GM21723 (cell line): ENCODE data around the gene LY9.

Experiments used
- ATAC-seq: cut with Tn5 transposase; IDR thresholded peaks from one replicate; pipeline ENCODE4 v1.9.1; 2021; ENCODE audit warnings: mild to moderate bottlenecking, moderate library complexity; ENCODE audit not compliant: unreplicated experiment

Gene LY9

DNA sequence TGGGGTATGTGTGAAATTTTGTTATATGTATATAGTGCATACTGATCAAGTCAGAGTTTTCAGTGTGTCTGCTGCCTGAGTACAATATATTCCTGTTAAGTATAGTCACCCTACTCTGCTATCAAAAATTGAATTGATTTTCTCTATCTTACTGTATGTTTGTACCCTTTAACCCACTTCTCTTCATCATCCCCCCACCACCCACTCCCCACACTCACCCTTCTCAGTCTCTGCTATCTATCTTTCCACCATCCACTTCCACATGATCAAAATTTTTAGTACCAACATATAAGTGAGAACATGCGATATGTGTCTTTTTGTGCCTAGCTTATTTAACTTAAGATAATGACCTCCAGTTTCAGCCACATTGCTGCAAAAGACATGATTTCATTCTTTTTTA, 4.2 kb downstream of the LY9 start:
- no peak for ATAC-seq

DNA sequence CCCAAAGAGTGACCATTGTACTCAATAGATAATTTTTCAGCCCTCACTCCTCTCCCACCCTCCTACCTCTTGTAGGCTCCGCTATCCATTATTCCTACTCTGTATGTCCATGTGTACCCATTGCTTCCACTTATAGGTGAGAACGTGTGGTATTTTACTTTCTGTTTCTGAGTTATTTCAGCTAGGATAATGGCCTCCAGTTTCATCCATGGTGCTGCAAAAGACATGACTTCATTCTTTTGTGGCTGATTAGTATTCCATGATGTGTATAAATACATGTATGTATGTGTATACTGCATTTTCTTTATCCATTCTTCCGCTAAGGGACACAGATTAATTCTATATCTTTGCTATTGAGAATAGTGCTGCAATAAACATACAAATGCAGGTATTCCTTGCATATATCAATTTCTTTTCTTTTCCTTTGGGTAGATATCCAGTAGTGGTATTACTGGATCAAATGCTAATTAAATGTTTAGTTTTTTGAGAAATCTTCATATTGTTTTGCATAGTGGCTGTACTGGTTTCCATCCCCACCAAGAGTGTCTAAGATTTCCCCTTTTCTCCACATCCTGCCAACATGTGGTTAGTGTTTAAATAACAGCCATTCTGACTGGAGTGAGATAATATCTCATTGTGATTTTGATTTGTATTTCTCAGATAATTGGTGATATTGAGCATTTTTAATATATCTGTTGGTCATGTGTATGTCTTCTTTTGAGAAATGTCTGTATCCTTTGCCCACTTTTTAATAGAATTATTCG, 4.9 kb downstream of the LY9 start:
- no peak for ATAC-seq

DNA sequence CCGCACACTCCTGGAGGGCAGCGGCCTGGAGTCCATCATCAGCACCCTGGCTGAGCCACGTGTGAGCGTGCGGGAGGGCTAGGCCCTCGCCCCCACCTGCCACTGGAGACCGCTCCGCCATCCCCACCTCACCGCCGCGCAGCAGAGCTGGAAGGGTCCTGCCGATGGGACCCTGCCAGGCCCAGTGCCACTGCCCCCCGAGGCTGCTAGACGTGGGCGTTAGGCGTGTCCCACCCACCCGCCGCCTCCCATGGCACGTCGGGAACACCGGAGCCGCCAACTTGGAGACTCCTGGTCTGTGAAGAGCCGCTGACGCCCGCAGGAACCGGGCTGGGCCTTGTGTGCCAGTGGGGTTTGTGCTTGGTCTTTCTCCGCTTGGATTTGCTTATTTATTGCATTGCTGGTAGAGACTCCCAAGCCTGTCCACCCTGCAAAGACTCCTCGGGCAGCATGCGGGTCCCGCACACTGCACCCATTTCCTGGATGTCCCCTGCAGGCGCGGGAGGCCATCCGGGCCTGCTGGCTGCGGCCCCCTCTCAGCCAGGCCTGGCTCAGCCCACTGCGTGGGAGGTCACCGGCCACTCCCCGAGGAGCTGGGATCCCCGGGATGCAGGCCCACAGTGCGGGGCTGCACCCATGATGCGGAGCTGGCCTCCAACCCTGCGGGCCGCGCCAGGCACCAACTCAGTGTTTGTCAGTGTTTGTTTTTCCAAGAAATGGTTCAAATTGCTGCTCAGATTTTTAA, 6.0 kb downstream of the LY9 start:
- no peak for ATAC-seq

DNA sequence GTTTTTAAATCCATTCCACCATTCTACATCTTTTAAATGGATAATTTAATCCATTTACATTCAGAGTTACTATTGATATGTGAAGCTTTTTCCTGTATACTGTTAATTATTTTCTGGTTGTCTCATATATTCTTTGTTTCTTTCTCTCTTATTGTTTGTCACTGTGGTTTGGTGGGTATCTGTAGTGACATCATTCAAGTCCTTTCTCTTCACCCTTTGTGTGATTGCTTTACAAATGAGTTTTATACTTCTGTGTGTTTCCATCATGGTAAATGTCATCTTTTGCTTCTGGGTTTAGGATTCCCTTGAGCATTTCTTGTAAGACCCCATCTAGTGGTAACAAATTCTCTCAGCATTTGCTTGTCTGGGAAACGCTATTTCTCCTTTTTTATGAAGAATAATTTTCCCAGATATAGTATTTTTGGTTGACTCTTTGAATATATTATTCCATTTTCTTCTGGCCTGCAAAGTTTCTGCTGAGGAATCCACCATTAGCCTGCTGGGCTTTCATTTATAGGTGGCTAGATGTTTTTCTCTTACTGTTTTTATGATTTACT, 10.2 kb downstream of the LY9 start:
- ATAC-seq: no peak

DNA sequence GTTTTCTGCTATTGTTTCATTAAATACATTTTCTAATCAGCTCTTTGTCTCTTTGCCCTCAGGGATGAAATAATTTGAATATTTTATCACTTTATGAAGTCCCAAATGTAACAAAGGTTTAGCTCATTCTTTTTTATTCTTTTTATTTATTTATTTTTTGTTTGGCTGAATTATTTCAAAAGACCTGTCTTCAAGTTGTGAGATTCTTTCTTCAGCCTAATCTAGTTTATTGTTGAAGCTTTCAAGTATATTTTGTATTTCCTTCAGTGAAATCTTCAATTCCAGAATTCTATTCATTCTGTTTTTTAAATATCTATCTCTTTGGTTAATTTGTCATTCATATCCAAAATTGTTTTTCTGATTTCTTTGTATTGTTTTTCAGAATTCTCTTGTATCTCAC, 10.8 kb downstream of the LY9 start:
- ATAC-seq: no peak

DNA sequence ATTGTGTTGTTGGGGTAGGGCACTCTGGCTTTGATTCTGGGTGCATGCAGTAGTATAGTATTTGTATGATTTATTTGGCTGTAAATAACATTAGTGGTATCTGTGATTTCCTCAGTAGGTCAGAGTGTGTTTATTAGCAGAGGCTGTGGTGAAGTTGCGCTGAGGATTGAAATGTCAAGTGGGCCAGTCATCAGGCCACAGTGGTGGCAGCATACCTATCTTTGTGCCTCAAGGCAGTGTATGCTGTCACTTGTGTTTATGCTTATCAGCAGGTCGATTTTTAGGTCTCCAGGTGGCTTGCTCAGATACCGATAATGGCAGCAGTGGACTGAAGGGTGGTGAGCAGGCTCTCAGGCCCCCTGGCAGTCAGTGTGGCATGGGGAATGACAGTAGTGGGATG, 11.3 kb downstream of the LY9 start:
- no peak for ATAC-seq

DNA sequence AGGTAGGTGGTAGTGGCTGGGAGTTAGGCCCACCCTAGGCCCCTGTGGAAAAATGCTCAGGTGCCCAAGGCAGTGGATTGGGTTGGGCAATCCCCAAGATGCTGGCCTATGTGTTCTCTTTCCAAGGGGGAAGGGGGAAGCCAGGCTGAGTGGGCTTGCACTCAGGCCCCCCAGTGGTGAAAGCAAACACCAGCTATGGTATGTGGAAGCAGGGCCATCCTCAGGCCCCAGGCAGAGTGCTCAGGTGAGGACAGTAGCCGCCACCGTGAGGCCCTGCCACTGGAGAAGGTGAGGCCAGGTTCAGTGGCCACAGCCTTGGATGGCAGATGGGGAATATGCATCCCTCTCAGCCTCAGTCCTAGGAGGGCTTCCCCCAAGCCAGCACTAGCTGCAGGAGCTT, 11.8 kb downstream of the LY9 start:
- ATAC-seq: no peak

DNA sequence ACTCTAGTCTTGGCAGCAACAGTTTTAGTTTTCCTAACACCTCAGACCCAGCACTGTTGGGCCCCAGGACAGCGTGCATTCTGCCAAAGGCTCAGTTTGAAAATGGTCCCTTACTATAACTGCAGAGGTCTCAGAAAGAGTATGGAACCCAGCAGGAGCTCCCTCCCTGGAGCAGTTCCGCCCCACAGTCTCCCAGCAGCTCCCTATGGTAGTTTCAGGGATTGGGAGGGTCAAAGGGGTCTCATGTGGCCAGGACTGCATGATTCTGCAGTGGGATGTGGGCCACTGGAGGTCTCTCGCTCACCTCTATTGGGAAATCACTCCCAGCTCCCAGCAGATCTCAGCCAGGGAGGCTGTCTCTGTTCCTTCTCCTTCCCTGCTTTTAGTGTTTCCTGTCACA, 12.3 kb downstream of the LY9 start:
- ATAC-seq: no peak

DNA sequence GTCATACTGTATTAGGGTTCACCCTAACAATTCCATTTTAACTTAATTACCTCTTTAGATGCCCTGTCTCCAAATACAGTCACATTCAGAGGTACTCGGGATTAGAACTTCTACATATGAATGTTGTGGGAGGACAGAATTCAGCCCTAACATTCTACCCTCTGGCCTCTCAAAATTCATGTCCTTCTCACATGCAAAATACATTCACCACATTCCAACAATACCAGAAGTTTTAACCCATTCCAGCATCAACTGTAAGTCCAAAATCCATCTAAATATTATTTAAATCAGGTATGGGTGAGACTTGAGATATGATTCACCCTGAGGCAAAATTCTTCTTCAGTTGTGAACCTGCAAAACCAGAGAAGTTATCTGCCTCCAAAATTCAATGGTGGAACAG, 14.5 kb downstream of the LY9 start:
- ATAC-seq: no peak

DNA sequence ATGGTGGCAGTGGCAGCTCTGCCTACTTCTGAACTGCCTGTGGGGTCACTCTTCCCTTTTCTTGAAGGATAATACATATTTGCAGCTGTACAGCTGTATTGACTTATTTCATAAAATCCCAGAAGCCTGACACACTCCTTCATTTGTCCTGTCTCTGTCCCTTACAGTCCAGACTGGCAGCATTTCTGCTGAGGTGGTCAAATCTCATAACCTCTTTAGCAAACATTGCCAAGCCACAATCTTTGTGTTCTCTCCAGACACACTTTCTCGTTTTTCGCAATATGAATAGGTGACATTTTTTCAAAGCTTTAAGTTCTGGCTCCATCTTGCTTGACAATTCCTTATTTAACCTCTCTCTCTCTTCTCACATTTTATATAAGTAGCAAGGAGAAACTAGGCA, 15.2 kb downstream of the LY9 start:
- ATAC-seq: no peak

DNA sequence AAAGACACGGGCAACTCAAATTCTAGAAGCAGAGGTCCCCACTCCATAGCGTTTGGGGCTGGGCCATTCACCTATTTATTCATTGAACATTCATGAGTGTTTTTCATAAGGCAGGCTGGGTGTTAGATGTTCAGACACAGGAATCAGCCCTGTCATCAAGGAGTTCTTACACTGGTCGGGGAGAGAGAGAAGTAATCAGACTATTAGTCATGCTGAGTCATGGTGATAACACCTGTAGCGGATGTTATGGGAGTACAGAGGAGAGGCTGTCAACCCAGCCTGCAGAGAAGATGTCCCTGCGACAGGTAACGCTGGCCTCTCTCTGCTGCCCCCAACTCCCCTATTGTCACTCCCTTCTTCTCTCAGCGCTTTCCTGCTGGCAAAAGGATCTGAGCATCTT, 17.2 kb downstream of the LY9 start:
- ATAC-seq: no peak

DNA sequence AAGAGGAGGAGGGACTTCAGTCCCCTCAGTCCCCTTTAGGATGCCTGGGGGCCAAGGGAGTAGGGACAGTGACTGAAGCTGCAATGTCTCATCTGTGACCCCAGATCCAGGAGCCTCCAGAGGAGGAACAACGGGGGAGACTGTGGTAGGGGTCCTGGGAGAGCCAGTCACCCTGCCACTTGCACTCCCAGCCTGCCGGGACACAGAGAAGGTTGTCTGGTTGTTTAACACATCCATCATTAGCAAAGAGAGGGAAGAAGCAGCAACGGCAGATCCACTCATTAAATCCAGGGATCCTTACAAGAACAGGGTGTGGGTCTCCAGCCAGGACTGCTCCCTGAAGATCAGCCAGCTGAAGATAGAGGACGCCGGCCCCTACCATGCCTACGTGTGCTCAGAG, 18.3 kb downstream of the LY9 start:
- no peak for ATAC-seq

DNA sequence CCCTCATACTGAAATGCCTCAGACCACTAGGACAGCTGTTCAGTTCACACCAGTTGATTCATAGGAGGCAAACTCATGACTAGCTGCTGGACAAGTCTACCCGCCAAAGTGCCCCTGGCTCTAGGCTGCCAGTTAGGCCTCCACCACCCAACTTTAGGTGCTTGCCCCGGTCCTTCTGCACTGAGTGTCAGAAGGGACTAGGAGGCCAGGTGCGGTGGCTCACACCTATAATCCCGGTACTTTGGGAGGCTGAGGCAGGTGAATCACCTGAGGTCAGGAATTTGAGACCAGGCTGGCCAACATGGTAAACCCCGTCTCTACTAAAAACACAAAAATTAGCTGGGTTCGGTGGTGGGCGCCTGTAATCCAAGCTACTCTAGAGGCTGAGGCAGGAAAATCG, 18.9 kb downstream of the LY9 start:
- ATAC-seq: no peak

DNA sequence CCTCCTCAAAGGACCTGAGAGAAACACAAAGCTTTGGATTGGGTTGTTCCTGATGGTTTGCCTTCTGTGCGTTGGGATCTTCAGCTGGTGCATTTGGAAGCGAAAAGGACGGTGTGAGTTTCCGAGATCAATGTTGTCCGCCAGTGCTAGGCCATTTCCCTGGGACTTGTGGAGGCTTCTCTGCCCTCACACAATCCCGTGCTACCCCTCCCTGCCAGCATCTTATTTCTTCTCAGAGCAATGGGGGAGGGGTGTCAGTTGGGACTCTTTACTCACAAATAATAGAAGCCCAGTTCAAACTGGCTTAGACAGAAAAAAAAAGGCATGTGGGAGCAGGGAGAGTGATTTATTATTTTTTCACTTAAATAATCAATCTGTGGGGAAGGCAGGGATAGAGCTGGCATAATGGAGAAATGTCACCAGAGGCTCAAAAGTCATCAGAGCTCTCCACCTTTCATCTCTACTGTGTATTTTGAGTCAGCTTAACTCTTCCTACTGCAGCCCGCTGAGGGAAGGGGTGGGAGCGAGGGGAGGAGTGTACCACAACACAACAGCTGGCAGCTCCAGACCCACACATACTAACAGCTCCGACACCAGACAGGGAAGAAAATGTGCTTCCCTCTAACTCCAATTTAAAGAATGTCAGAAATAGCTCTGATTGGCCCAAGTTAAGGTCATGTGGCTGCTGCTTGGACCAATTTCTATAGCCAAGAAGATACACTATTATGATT, 22.4 kb downstream of the LY9 start:
- no peak for ATAC-seq

DNA sequence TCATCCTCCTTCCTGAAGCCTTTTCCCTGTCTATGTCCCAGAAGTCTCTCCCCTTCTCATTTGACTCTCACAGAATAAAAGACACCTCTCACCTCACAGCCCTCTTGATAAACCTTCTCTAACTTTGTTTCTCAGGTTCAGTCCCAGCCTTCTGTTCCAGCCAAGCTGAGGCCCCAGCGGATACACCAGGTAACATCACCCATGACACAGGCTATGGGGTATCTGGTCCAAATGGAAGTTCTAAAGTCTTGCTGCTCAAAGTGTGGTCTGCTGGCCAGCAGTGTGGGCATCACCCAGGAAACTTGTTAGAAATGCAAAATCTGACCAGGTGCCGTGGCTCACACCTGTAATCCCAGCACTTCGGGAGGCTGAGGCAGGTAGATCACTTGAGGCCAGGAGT, 23.2 kb downstream of the LY9 start:
- ATAC-seq: no peak

DNA sequence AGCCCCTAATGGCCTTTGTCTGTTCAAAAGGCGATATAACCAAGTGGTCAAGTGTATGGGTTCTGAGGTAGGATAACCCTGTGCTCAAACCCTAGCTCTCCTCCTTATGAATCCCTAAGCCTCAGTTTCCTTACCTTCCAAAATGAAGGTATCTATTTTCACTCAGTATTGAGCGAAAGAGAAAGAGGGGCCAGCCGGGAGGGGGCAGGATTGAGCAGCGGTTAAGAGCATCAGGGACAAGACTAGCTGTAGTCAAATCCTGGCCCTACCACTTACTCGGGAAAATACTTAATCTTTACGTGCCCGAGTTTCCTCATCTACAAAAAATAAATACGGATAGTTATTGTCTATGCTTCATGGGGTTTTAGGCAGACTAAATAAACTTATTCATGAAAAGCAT, 25.7 kb downstream of the LY9 start:
- ATAC-seq: no peak

DNA sequence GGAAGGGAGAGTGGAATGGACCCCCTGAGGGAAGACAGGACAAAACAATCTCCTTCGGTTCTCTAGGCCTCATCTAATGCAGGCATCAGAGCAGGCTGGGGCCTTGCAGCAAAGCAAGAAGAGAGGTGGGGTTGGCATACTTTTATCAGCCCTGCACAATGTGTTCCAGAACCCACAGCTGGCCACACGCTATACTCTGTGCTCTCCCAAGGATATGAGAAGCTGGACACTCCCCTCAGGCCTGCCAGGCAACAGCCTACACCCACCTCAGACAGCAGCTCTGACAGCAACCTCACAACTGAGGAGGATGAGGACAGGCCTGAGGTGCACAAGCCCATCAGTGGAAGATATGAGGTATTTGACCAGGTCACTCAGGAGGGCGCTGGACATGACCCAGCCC, 27.3 kb downstream of the LY9 start:
- no peak for ATAC-seq

DNA sequence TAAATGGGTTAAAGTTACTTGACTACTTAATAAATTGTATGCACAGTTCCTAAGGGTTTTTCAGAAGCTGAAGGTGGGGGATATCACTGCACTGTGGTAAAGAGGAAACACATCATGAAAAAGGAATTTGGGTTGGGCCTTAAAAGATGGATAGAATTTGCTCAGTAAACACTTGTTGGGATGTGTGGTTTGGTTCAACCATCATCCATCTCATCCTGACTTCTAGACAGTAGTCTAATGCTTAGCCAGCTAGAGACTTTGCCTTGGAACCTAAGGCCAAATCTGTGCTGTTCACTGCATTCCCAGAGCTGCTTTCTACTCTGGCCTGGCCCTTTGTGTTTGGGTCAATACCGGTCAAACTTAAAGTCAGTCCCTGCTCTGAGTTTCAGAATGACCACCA, 30.6 kb downstream of the LY9 start:
- no peak for ATAC-seq

DNA sequence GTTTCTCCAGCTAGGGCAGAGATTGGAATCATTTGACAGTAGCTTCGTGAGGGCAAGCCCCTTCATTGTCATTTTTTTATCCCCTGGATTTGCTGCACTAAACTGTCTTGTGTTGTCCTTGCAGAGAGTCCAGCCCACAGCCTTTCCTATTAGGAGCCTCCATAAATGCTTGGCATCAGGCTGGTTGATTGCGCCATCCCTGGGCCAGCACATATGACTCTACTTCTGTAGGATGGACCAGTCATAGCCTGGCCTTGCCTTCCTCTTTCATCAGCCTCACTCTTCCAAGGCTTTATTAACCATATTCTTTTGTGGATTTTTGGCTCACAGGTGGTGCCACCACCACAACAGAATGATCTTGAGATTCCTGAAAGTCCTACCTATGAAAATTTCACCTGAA, 31.4 kb downstream of the LY9 start:
- ATAC-seq: no peak

DNA sequence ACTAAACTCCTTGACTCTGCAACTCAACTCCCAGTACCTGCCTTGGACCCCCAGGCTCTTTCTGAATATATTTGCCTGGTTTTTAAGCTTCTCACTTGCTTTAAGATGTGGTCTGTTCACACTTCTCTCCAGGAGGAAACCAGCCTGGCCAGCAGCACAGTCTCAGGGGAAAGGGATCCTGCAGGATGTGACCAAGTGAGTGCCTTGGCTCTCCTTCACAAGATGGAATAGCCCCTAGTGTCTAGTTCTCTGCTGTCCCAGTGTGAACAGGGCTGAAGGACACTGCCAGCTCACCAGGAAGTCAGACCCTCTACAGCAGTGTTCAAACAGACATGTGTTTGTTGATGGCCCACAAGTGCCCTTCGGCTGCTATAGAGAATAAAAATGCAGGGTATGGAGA, 33.8 kb downstream of the LY9 start:
- no peak for ATAC-seq

DNA sequence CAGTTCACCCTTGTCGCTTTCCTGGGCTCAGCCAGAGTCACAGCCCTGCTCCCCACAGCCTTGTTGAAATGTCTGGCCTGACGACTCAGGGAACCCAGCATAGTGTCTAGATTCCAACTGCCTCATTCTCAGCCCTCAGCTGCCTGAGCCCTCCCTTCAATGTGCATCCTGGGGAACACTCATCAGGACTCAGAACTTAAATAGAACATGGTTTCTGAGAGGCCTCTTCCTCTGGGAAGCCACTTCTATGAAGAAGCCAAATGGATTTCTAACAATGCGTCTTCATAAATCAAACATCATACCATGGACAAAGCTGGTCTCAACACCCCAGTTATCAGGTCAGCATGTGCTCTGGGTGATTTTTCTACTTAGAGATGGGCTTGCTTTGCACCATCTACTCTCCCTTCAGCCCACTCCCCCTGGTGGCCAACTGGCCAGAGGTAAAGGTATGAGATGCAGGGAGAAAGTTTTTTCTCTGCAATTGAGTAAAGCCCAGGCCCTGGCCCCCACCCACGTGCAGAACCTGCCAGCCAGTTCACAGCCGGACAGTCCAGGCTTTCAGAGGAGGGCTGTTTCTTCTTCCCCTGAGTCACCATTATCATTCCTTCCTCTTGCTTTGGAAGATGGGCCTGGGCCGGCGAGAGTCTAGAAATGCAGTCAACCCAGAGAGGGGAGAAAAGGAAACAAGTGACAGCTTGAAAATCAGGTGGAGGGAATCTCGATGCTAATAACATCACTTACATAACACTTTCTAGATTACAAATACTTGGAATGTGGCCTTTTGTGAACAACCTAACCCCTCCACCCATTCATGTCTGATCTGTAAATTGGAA, 34.6 kb downstream of the LY9 start:
- no peak for ATAC-seq
